ENCODE results near the gene CACNA2D3.

CACNA2D3 gene

GRCh38 chr3:54223063-54223462, 100.7 kb downstream of the CACNA2D3 start:
- no peak for FAIRE-seq

- FAIRE-seq = no peak
These were observed 103.6 kb downstream of the CACNA2D3 start for GRCh38 chr3:54225841-54226528.

GRCh38 chr3:54228806-54229205, 106.5 kb downstream of the CACNA2D3 start:
- FAIRE-seq = no peak

- no peak for FAIRE-seq
These were observed 110.3 kb downstream of the CACNA2D3 start for GRCh38 chr3:54232618-54233017.

- FAIRE-seq = no peak
These were observed 113.6 kb downstream of the CACNA2D3 start for GRCh38 chr3:54235998-54236397.

- no peak for FAIRE-seq
These were observed 114.8 kb downstream of the CACNA2D3 start for GRCh38 chr3:54237109-54237508.

GRCh38 chr3:54237788-54238502, 115.6 kb downstream of the CACNA2D3 start:
- no peak for FAIRE-seq

- no peak for FAIRE-seq
These were observed 118.0 kb downstream of the CACNA2D3 start for GRCh38 chr3:54240309-54240708.

- no peak for FAIRE-seq
These were observed 120.9 kb downstream of the CACNA2D3 start for GRCh38 chr3:54243056-54243931.

- FAIRE-seq = no peak
These were observed 121.8 kb downstream of the CACNA2D3 start for GRCh38 chr3:54243960-54244682.

GRCh38 chr3:54251705-54252104, 129.4 kb downstream of the CACNA2D3 start:
- FAIRE-seq = no peak

- FAIRE-seq = no peak
These were observed 134.9 kb downstream of the CACNA2D3 start for GRCh38 chr3:54257125-54257720.

- no peak for FAIRE-seq
These were observed 137.3 kb downstream of the CACNA2D3 start for GRCh38 chr3:54259636-54260035.

- no peak for FAIRE-seq
These were observed 138.8 kb downstream of the CACNA2D3 start for GRCh38 chr3:54261141-54261540.

GRCh38 chr3:54262541-54262940, 140.2 kb downstream of the CACNA2D3 start:
- no peak for FAIRE-seq

GRCh38 chr3:54262946-54263345, 140.6 kb downstream of the CACNA2D3 start:
- FAIRE-seq = no peak

GRCh38 chr3:54264050-54264449, 141.7 kb downstream of the CACNA2D3 start:
- FAIRE-seq = no peak

- no peak for FAIRE-seq
These were observed 148.6 kb downstream of the CACNA2D3 start for GRCh38 chr3:54270816-54271526.

- no peak for FAIRE-seq
These were observed 151.4 kb downstream of the CACNA2D3 start for GRCh38 chr3:54273791-54274190.

GRCh38 chr3:54274607-54275006, 152.3 kb downstream of the CACNA2D3 start:
- no peak for FAIRE-seq

GRCh38 chr3:54279005-54279583, 156.7 kb downstream of the CACNA2D3 start:
- no peak for FAIRE-seq

Measured in G401.6 (cell line).